Measurements from ENCODE around the gene PPFIBP1. TPM values are rescaled to one million over a fixed set of nuclear protein-coding genes. Genes with fewer than 3 reads are reported as not detected.

Gene PPFIBP1
- total and polyA plus RNA-seq, 2 of the 4 experiments (the other 2 are of a cell fraction), result 30.4 to 72.2 TPM

DNA sequence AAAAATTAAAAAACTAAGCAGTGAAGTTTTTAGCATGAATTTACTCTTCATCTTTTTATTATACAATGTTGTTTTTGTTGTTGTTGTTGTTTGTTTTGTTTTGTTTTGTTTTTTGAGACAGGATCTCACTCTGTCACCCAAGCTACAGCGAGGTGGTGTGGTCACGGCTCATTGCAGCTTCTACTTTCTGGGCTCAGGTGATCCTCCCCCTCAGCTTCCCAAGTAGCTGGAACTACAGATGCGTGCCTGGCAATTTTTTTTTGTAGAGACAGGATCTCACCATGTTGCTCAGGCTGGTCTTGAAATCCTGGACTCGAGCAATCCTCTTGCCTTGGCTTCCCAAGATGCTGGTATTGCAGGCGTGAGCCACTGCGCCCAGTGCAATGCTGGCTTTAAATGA, 11.3 kb downstream of the PPFIBP1 start:
- intact Hi-C loops (cut with micrococcal nuclease), result no loop called here

More for the DNA sequence above, 11.3 kb downstream of the PPFIBP1 start:
- peaks cover 2% of the 10 kb centered on the region; the same call in 1 of the 2 replicates for H3K36me3 ChIP-seq (ENCODE audit: control insufficient read depth, insufficient read depth, low read length)
- peaks cover 19% of the 10 kb centered on the region for H3K9me1 ChIP-seq (ENCODE audit: insufficient read depth, low read length)
- no peak overlapping the region for H3K56ac ChIP-seq (ENCODE audit: extremely low read depth, insufficient read depth, low read length)
- H2BK120ac ChIP-seq (ENCODE audit: low read depth, low read length), result no peak overlapping the region
- no peak overlapping the region for H3K4ac ChIP-seq (ENCODE audit: low read depth, low read length)
- no peak overlapping the region for H4K5ac ChIP-seq (ENCODE audit: low read depth, low read length)
- H3K27me3 ChIP-seq (ENCODE audit: control insufficient read depth, insufficient read depth, low read length), result no peaks in the 10 kb centered on the region
- DNase-seq (no peak), ATAC-seq (ENCODE audit: low read depth) (no peak)
- H2AK5ac ChIP-seq (ENCODE audit: low read depth, low read length), result no peak overlapping the region
- no peak overlapping the region for H2AFZ ChIP-seq (replicated peaks; ENCODE audit: low read length, poor library complexity)
- H2BK15ac ChIP-seq (ENCODE audit: low read depth, low read length), result no peak overlapping the region
- no peak overlapping the region for H2BK20ac ChIP-seq (ENCODE audit: low read depth, low read length)
- no peak overlapping the region for H3K4me2 ChIP-seq (ENCODE audit: low read depth, low read length)
- no peak overlapping the region for H3K27ac ChIP-seq (ENCODE audit: insufficient read depth, low read length)
- no peak for TF ChIP-seq POLR2A (IDR thresholded peaks at IDR 0.05; ENCODE audit: low read depth, low read length)
- TF ChIP-seq MAFK (IDR thresholded peaks at IDR 0.05; ENCODE audit: low read depth, low read length), result no peak
- TF ChIP-seq CEBPB (IDR thresholded peaks at IDR 0.05; ENCODE audit: low read depth, low read length), result no peak
- no peak for TF ChIP-seq NFE2L2 (IDR thresholded peaks at IDR 0.05; ENCODE audit: low read depth, low read length)
- TF ChIP-seq RCOR1 (IDR thresholded peaks at IDR 0.05; ENCODE audit: insufficient replicate concordance, low read length), result no peak
- TF ChIP-seq, protein P1, sequence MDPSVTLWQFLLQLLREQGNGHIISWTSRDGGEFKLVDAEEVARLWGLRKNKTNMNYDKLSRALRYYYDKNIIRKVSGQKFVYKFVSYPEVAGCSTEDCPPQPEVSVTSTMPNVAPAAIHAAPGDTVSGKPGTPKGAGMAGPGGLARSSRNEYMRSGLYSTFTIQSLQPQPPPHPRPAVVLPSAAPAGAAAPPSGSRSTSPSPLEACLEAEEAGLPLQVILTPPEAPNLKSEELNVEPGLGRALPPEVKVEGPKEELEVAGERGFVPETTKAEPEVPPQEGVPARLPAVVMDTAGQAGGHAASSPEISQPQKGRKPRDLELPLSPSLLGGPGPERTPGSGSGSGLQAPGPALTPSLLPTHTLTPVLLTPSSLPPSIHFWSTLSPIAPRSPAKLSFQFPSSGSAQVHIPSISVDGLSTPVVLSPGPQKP (IDR thresholded peaks at IDR 0.05; ENCODE audit: borderline replicate concordance, low read depth, low read length), result no peak
- no peak for TF ChIP-seq USF2 (IDR thresholded peaks at IDR 0.05; ENCODE audit: low read depth, low read length)
- no peak for TF ChIP-seq RAD21 (IDR thresholded peaks at IDR 0.05; ENCODE audit: low read length)
- no peak for TF ChIP-seq FOS (IDR thresholded peaks at IDR 0.05; ENCODE audit: low read depth, low read length)
- TF ChIP-seq RFX5 (IDR thresholded peaks at IDR 0.05; ENCODE audit: low read depth, low read length), result no peak
- TF ChIP-seq, protein P2, sequence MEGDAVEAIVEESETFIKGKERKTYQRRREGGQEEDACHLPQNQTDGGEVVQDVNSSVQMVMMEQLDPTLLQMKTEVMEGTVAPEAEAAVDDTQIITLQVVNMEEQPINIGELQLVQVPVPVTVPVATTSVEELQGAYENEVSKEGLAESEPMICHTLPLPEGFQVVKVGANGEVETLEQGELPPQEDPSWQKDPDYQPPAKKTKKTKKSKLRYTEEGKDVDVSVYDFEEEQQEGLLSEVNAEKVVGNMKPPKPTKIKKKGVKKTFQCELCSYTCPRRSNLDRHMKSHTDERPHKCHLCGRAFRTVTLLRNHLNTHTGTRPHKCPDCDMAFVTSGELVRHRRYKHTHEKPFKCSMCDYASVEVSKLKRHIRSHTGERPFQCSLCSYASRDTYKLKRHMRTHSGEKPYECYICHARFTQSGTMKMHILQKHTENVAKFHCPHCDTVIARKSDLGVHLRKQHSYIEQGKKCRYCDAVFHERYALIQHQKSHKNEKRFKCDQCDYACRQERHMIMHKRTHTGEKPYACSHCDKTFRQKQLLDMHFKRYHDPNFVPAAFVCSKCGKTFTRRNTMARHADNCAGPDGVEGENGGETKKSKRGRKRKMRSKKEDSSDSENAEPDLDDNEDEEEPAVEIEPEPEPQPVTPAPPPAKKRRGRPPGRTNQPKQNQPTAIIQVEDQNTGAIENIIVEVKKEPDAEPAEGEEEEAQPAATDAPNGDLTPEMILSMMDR (conservative IDR thresholded peaks at IDR 0.05; ENCODE audit: low read depth, low read length), result no peak
- no peak for TF ChIP-seq MXI1 (IDR thresholded peaks at IDR 0.05; ENCODE audit: borderline replicate concordance, low read depth, low read length)
- no peak for TF ChIP-seq SMC3 (IDR thresholded peaks at IDR 0.05; ENCODE audit: low read depth, low read length)
- no peak for TF ChIP-seq MAZ (IDR thresholded peaks at IDR 0.05; ENCODE audit: borderline replicate concordance, low read depth, low read length)
- ChIA-PET CTCF (no interaction called here), POLR2A (ENCODE audit: unreplicated experiment) (interaction anchor here (0.6 kb wide), 1 partner anchor 112 kb away, joined by 3 read pairs; no protein-coding TSS in a partner anchor)
- H2AK9ac ChIP-seq (replicated peaks; ENCODE audit: low read depth, low read length, poor library complexity), result no peak overlapping the region
- no peak overlapping the region for H4K8ac ChIP-seq (ENCODE audit: low read depth in 2 of 2, low read length in 2 of 2)
- no peak overlapping the region for H2BK5ac ChIP-seq (ENCODE audit: low read depth, low read length, poor library complexity, severe bottlenecking)
- no peak overlapping the region for H4K91ac ChIP-seq (ENCODE audit: insufficient read depth, low read depth, low read length)
- in situ Hi-C loops (cut with MboI; ENCODE audit: low sequenced_read_pairs), result no loop called here
- peaks cover 54% of the 10 kb centered on the region; the same call in 1 of the 2 replicates for H4K20me1 ChIP-seq (ENCODE audit: insufficient read depth, low read length)
- H3K14ac ChIP-seq (replicated peaks; ENCODE audit: low read depth, low read length), result no peak overlapping the region
- H3K23ac ChIP-seq (ENCODE audit: low read depth, low read length), result no peak overlapping the region
- BruUV-seq (replicated peaks), result no TSS peak
- dilution Hi-C loops (cut with HindIII; ENCODE audit: low sequenced_read_pairs, unreplicated experiment), result no loop called here
- WGBS, 2 experiments (ENCODE audit: extremely low coverage in 2 of 2, insufficient read length in 1 of 2), result 96% methylated on average over 4 of the region's 6 CpGs; no CpG with 5 or more reads in 1 of the 2 experiments
- H3K4me3 ChIP-seq (ENCODE audit: insufficient read depth, low read depth, low read length), result no peak overlapping the region
- H3K4me1 ChIP-seq (ENCODE audit: control insufficient read depth, insufficient read depth, low read length), result peaks cover 9% of the 10 kb centered on the region
- H3K18ac ChIP-seq (ENCODE audit: low read depth, low read length), result no peak overlapping the region
- H3K9me3 ChIP-seq (ENCODE audit: control insufficient read depth, insufficient read depth, low read length), result no peaks in the 10 kb centered on the region
- H3K9ac ChIP-seq (ENCODE audit: low read depth, low read length), result no peak overlapping the region
- peaks cover 52 to 91% of the 10 kb centered on the region in 2 experiments for H3K79me1 ChIP-seq (ENCODE audit: low read depth in 1 of 2, low read length in 2 of 2)

Data from IMR-90 (cell line).